Activated T-cell treated with anti-CD3 and anti-CD28 coated beads, Interleukin-2, amount 50 U/mL, for 72 hours (primary cell): ENCODE results near the gene ERAP2. TPM values are rescaled to one million over a fixed set of nuclear protein-coding genes. Genes with fewer than 3 reads are reported as not detected.

Source experiments
- ATAC-seq, 2 donors: fragments of 150-1000 bp; cut with Tn5 transposase; replicated peaks in 1 of 2; 2 replicates each; pipeline ENCODE4 v1.10.0; 2021; ENCODE audit warnings: moderate library complexity in 2 of 2, mild to moderate bottlenecking in 1 of 2
- DNase-seq, 2 donors: peaks; one replicate each; pipeline ENCODE4 v3.0.0; 2021 to 2022; ENCODE audit warnings: mixed read lengths in 1 of 2
- H3K27ac Mint-ChIP-seq: one replicate; pipeline ENCODE4 v1.8.0; 2022; ENCODE audit warnings: mild to moderate bottlenecking, moderate library complexity, mixed read lengths
- H3K27me3 Mint-ChIP-seq: one replicate; pipeline ENCODE4 v1.8.0; 2022; ENCODE audit warnings: low read depth, mixed read lengths
- H3K36me3 Mint-ChIP-seq, 2 donors: one replicate each; pipeline ENCODE4 v1.8.0; 2022; ENCODE audit warnings: mixed read lengths in 2 of 2, mild to moderate bottlenecking in 1 of 2; ENCODE audit not compliant: insufficient read depth in 2 of 2
- H3K4me1 Mint-ChIP-seq: one replicate; pipeline ENCODE4 v1.8.0; 2022; ENCODE audit warnings: low read depth, mixed read lengths
- H3K4me3 Mint-ChIP-seq, 2 donors: one replicate each; pipeline ENCODE4 v1.8.0; 2022; ENCODE audit warnings: mild to moderate bottlenecking in 2 of 2, mixed read lengths in 2 of 2, moderate library complexity in 2 of 2
- H3K9me3 Mint-ChIP-seq, 2 donors: one replicate each; pipeline ENCODE4 v1.8.0; 2022; ENCODE audit warnings: mixed read lengths in 2 of 2
- total RNA-seq, 2 donors: library from RNA; stranded (reverse); gene quantifications; one replicate each; pipeline ENCODE4 v1.2.3, GENCODE V29; 2022

Gene ERAP2
- total RNA-seq, 2 donors from 2014 or later, result 92.1 to 133 TPM

- DNase-seq, result peak; percentile 24 to 29
- H3K4me1 Mint-ChIP-seq, result peaks cover 59% of the 10 kb centered on the region
- peak overlapping the region; percentile 94 for H3K27ac Mint-ChIP-seq
- H3K9me3 Mint-ChIP-seq, result no peaks in the 10 kb centered on the region
- H3K4me3 Mint-ChIP-seq, result peak overlapping the region; percentile 62 to 75
- ATAC-seq, result peak; percentile 84 to 85
- peaks cover 15 to 41% of the 10 kb centered on the region in 2 donors for H3K36me3 Mint-ChIP-seq
- no peaks in the 10 kb centered on the region for H3K27me3 Mint-ChIP-seq
Measured at GRCh38 chr5:96885518-96886338, 9.4 kb downstream of the ERAP2 start.

GRCh38 chr5:96893342-96893741, 17.0 kb downstream of the ERAP2 start:
- Mint-ChIP-seq H3K27me3 (no peaks in the 10 kb centered on the region), H3K4me1 (peaks cover 61% of the 10 kb centered on the region), H3K27ac (peak overlapping the region; percentile 19), H3K4me3 (peak overlapping the region; percentile 20 to 29), H3K9me3 (no peaks in the 10 kb centered on the region), H3K36me3 (peaks cover 8 to 42% of the 10 kb centered on the region in 2 donors)
- DNase-seq, result peak; percentile 49 to 57
- ATAC-seq, result peak; percentile 64 to 84

GRCh38 chr5:96896276-96896675, 20.0 kb downstream of the ERAP2 start:
- peaks cover 68% of the 10 kb centered on the region for H3K4me1 Mint-ChIP-seq
- DNase-seq, result peak; percentile 28 to 36
- H3K27ac Mint-ChIP-seq, result peak overlapping the region; percentile 100
- no peaks in the 10 kb centered on the region for H3K9me3 Mint-ChIP-seq
- peak; percentile 73 to 80 for ATAC-seq
- H3K4me3 Mint-ChIP-seq, result peak overlapping the region; percentile 87 to 99
- H3K27me3 Mint-ChIP-seq, result no peaks in the 10 kb centered on the region
- peaks cover 13 to 58% of the 10 kb centered on the region in 2 donors for H3K36me3 Mint-ChIP-seq

GRCh38 chr5:96896806-96897205, 20.5 kb downstream of the ERAP2 start:
- H3K36me3 Mint-ChIP-seq, result peaks cover 18 to 61% of the 10 kb centered on the region in 2 donors
- peak in 1 of 2 donors; percentile 61 for ATAC-seq

GRCh38 chr5:96901384-96901783, 25.1 kb downstream of the ERAP2 start:
- no peaks in the 10 kb centered on the region for H3K27me3 Mint-ChIP-seq
- no peaks in the 10 kb centered on the region for H3K9me3 Mint-ChIP-seq
- no peak for DNase-seq
- H3K36me3 Mint-ChIP-seq, result peaks cover 24 to 64% of the 10 kb centered on the region in 2 donors
- H3K27ac Mint-ChIP-seq, result no peak overlapping the region
- no peak for ATAC-seq
- H3K4me1 Mint-ChIP-seq, result peaks cover 43% of the 10 kb centered on the region
- H3K4me3 Mint-ChIP-seq, result no peak overlapping the region

More at GRCh38 chr5:96896806-96897205, 20.5 kb downstream of the ERAP2 start:
- Mint-ChIP-seq H3K9me3 (no peaks in the 10 kb centered on the region), H3K27me3 (no peaks in the 10 kb centered on the region), H3K4me3 (peak overlapping the region; percentile 87 to 99), H3K27ac (peak overlapping the region; percentile 100), H3K4me1 (peaks cover 69% of the 10 kb centered on the region)
- no peak for DNase-seq

GRCh38 chr5:96901841-96902240, 25.5 kb downstream of the ERAP2 start:
- ATAC-seq (no peak), DNase-seq (no peak)
- no peaks in the 10 kb centered on the region for H3K27me3 Mint-ChIP-seq
- H3K36me3 Mint-ChIP-seq, result peaks cover 24 to 63% of the 10 kb centered on the region in 2 donors
- no peak overlapping the region for H3K27ac Mint-ChIP-seq
- peaks cover 39% of the 10 kb centered on the region for H3K4me1 Mint-ChIP-seq
- H3K4me3 Mint-ChIP-seq, result no peak overlapping the region
- H3K9me3 Mint-ChIP-seq, result no peaks in the 10 kb centered on the region

GRCh38 chr5:96902876-96903275, 26.6 kb downstream of the ERAP2 start:
- no peaks in the 10 kb centered on the region for H3K27me3 Mint-ChIP-seq
- DNase-seq, result no peak
- H3K9me3 Mint-ChIP-seq, result no peaks in the 10 kb centered on the region
- no peak for ATAC-seq
- peaks cover 32% of the 10 kb centered on the region for H3K4me1 Mint-ChIP-seq
- peaks cover 24 to 58% of the 10 kb centered on the region in 2 donors for H3K36me3 Mint-ChIP-seq
- H3K4me3 Mint-ChIP-seq, result no peak overlapping the region
- H3K27ac Mint-ChIP-seq, result peak overlapping the region; percentile 66

- Mint-ChIP-seq H3K27me3 (no peaks in the 10 kb centered on the region), H3K36me3 (peaks cover 25 to 62% of the 10 kb centered on the region in 2 donors), H3K27ac (peak overlapping the region; percentile 66), H3K9me3 (no peaks in the 10 kb centered on the region), H3K4me3 (no peak overlapping the region), H3K4me1 (peaks cover 32% of the 10 kb centered on the region)
- DNase-seq (no peak), ATAC-seq (peak; percentile 78 to 98)
Measured at GRCh38 chr5:96903300-96903699, 27.0 kb downstream of the ERAP2 start.

- DNase-seq (no peak), ATAC-seq (peak in 1 of 2 donors; percentile 34)
- Mint-ChIP-seq H3K4me1 (peaks cover 30% of the 10 kb centered on the region), H3K27ac (peak overlapping the region; percentile 66), H3K36me3 (peaks cover 21 to 62% of the 10 kb centered on the region in 2 donors), H3K9me3 (no peaks in the 10 kb centered on the region), H3K4me3 (no peak overlapping the region), H3K27me3 (no peaks in the 10 kb centered on the region)
Measured at GRCh38 chr5:96904054-96904931, 28.0 kb downstream of the ERAP2 start.

GRCh38 chr5:96905864-96906263, 29.6 kb downstream of the ERAP2 start:
- Mint-ChIP-seq H3K4me1 (peaks cover 31% of the 10 kb centered on the region), H3K4me3 (no peak overlapping the region), H3K27me3 (no peaks in the 10 kb centered on the region), H3K27ac (peak overlapping the region; percentile 18), H3K9me3 (no peaks in the 10 kb centered on the region), H3K36me3 (peaks cover 20 to 59% of the 10 kb centered on the region in 2 donors)
- ATAC-seq (no peak), DNase-seq (no peak)

- no peak overlapping the region for H3K4me3 Mint-ChIP-seq
- no peaks in the 10 kb centered on the region for H3K9me3 Mint-ChIP-seq
- ATAC-seq (no peak), DNase-seq (no peak)
- H3K36me3 Mint-ChIP-seq, result peaks cover 11 to 42% of the 10 kb centered on the region in 2 donors
- no peaks in the 10 kb centered on the region for H3K27me3 Mint-ChIP-seq
- H3K27ac Mint-ChIP-seq, result peak overlapping the region; percentile 64
- H3K4me1 Mint-ChIP-seq, result peaks cover 15% of the 10 kb centered on the region
Measured at GRCh38 chr5:96909003-96909402, 32.7 kb downstream of the ERAP2 start.

- DNase-seq (no peak), ATAC-seq (no peak)
- Mint-ChIP-seq H3K9me3 (no peaks in the 10 kb centered on the region), H3K4me3 (no peak overlapping the region), H3K4me1 (peaks cover 11% of the 10 kb centered on the region), H3K27me3 (no peaks in the 10 kb centered on the region), H3K27ac (peak overlapping the region; percentile 64), H3K36me3 (peaks cover 11 to 42% of the 10 kb centered on the region in 2 donors)
Measured at GRCh38 chr5:96909435-96909834, 33.1 kb downstream of the ERAP2 start.

- no peak for DNase-seq
- H3K27me3 Mint-ChIP-seq, result no peaks in the 10 kb centered on the region
- H3K9me3 Mint-ChIP-seq, result no peaks in the 10 kb centered on the region
- H3K4me3 Mint-ChIP-seq, result no peak overlapping the region
- peaks cover 11 to 41% of the 10 kb centered on the region in 2 donors for H3K36me3 Mint-ChIP-seq
- peaks cover 9% of the 10 kb centered on the region for H3K4me1 Mint-ChIP-seq
- H3K27ac Mint-ChIP-seq, result no peak overlapping the region
- ATAC-seq, result no peak
Measured at GRCh38 chr5:96911139-96911538, 34.8 kb downstream of the ERAP2 start.
